Omental fat pad (tissue), 4 donors: ENCODE measurements around the gene RRP7A. TPM values are rescaled to one million over a fixed set of nuclear protein-coding genes. Genes with fewer than 3 reads are reported as not detected.

ENCODE experiments used
- ATAC-seq: fragments of 150-250 bp; one replicate; pipeline ENCODE4 v1.9.1; 2016; ENCODE audit warnings: mild to moderate bottlenecking, moderate library complexity; ENCODE audit not compliant: low FRiP score
- DNase-seq: peaks from one replicate; pipeline ENCODE4 v3.0.0-alpha.2; 2019; ENCODE audit warnings: low spot score
- CTCF ChIP-seq, 3 donors: fragments of 450-650 bp; IDR thresholded peaks; one replicate each; pipeline ENCODE4 v1.5.1; 2016 to 2017; ENCODE audit warnings: antibody characterized with exemption in 3 of 3, mild to moderate bottlenecking in 3 of 3, moderate library complexity in 2 of 3
- small RNA-seq: library from RNA; depleted of rRNA; stranded (forward); fragments of <200 nt; gene quantifications from one replicate; pipeline ENCODE3, GENCODE V24; 2016
- total RNA-seq, 4 donors: library from RNA; depleted of rRNA; stranded (reverse); fragments of >200 nt; gene quantifications; one replicate each; pipeline ENCODE4 v1.1.0, GENCODE V29; 2016

RRP7A gene
- total RNA-seq, 4 donors from 2014 or later = 19.3 to 28.6 (median 23.4) TPM

- no peak for DNase-seq
- no peak for TF ChIP-seq CTCF (IDR thresholded peaks at IDR 0.05)
- no peak for ATAC-seq
These were observed 46.9 kb downstream of the RRP7A start for GRCh38 chr22:42472671-42473070.

GRCh38 chr22:42471441-42471840, 48.2 kb downstream of the RRP7A start:
- TF ChIP-seq CTCF (IDR thresholded peaks at IDR 0.05) = no peak
- no peak for ATAC-seq
- no peak for DNase-seq

GRCh38 chr22:42470366-42471082, 49.1 kb downstream of the RRP7A start:
- ATAC-seq = no peak
- no peak for DNase-seq
- TF ChIP-seq CTCF (IDR thresholded peaks at IDR 0.05) = no peak

GRCh38 chr22:42468841-42469240, 50.8 kb downstream of the RRP7A start:
- ATAC-seq = no peak
- DNase-seq = no peak
- TF ChIP-seq CTCF (IDR thresholded peaks at IDR 0.05) = no peak

GRCh38 chr22:42462016-42462415, 57.6 kb downstream of the RRP7A start:
- no peak for TF ChIP-seq CTCF (IDR thresholded peaks at IDR 0.05)
- no peak for DNase-seq
- no peak for ATAC-seq

- no peak for TF ChIP-seq CTCF (IDR thresholded peaks at IDR 0.05)
- ATAC-seq (no peak), DNase-seq (no peak)
These were observed 58.1 kb downstream of the RRP7A start for GRCh38 chr22:42461511-42461910.

Small RNAs within 50 kb of the gene (small RNA-seq; reads per million reads assigned to genes)
- gene RN7SKP80 = not detected
- not detected for gene RNU6-513P

Other genes with a start within 250 kb of the RRP7A start
- 10 to 100 TPM; 20.8 to 34.8 (median 23.3) TPM for gene TCF20, start 249.1 kb downstream of the RRP7A start, total RNA-seq
- 10 to 100 TPM in 1 of 4 donors, 1 to 10 TPM in 3; 4.9 to 14.0 (median 6.3) TPM for gene NFAM1, start 87.4 kb downstream of the RRP7A start, total RNA-seq
- gene SERHL2, start 34.2 kb upstream of the RRP7A start, total RNA-seq = 1 to 10 TPM; 1.8 to 4.1 (median 3.0) TPM
- 10 to 100 TPM; 25.0 to 44.9 (median 30.7) TPM for gene POLDIP3, start 95.1 kb upstream of the RRP7A start, total RNA-seq
- not detected for gene ATP5MGL, start 120.8 kb upstream of the RRP7A start, total RNA-seq
- gene CYB5R3, start 129.6 kb upstream of the RRP7A start, total RNA-seq = 100 to 1,000 TPM; 125 to 212 (median 152) TPM
- gene A4GALT, start 201.1 kb upstream of the RRP7A start, total RNA-seq = 10 to 100 TPM; 10.8 to 42.2 (median 20.1) TPM